H1 (cell line): ENCODE results near the gene NLRX1. TPM values are rescaled to one million over a fixed set of nuclear protein-coding genes. Genes with fewer than 3 reads are reported as not detected.

ENCODE experiments used
- CTCF ChIA-PET: fragments of 300-600 bp; sonication (Branson Sonifier 250); formaldehyde crosslinking; loops from one replicate; lab custom pipeline; 2021; ENCODE audit not compliant: partially characterized antibody; lab: Charles Lee
- POLR2A ChIA-PET: fragments of 300-600 bp; sonication (Branson Sonifier 250); formaldehyde crosslinking; loops from one replicate; lab custom pipeline; 2021; ENCODE audit warnings: inconsistent platforms; ENCODE audit not compliant: partially characterized antibody; lab: Charles Lee
- DNase-seq, 2 experiments: peaks; one replicate each; pipeline versions ENCODE4 v3.0.0 to v3.0.0-alpha.2; 2010 to 2022; ENCODE audit warnings: low spot score in 2 of 2, low read depth in 1 of 2, mixed read lengths in 1 of 2
- FAIRE-seq: peaks from 2 replicates; lab custom pipeline; 2011; peaks lifted over from hg19 to GRCh38; lab: Jason Lieb, UNC
- H2AFZ ChIP-seq: 2 replicates; pipeline ENCODE4 v1.8.1; 2012; ENCODE audit warnings: low read length, inconsistent platforms
- H2AK5ac ChIP-seq: 2 replicates; pipeline ENCODE4 v1.6.1; 2013; ENCODE audit warnings: low read depth, low read length
- H2BK120ac ChIP-seq: replicated peaks from 2 replicates; pipeline ENCODE3; 2013; ENCODE audit warnings: low read depth, low read length, inconsistent platforms
- H2BK12ac ChIP-seq: 2 replicates; pipeline ENCODE4 v1.6.1; 2013; ENCODE audit warnings: low read depth, low read length
- H2BK15ac ChIP-seq: 2 replicates; pipeline ENCODE4 v1.6.1; 2013; ENCODE audit warnings: low read length
- H2BK20ac ChIP-seq: 2 replicates; pipeline ENCODE4 v1.6.1; 2013; ENCODE audit warnings: low read length
- H2BK5ac ChIP-seq: 2 replicates; pipeline ENCODE4 v1.6.1; 2013; ENCODE audit warnings: low read depth, low read length
- H3K14ac ChIP-seq: 2 replicates; pipeline ENCODE4 v1.6.1; 2013; ENCODE audit warnings: inconsistent platforms; ENCODE audit not compliant: insufficient read length
- H3K18ac ChIP-seq: 2 replicates; pipeline ENCODE4 v1.6.1; 2013; ENCODE audit warnings: low read length; ENCODE audit errors: extremely low read depth
- H3K23ac ChIP-seq: 2 replicates; pipeline ENCODE4 v1.6.1; 2013; ENCODE audit warnings: inconsistent platforms; ENCODE audit not compliant: insufficient read length
- H3K23me2 ChIP-seq: 2 replicates; pipeline ENCODE4 v1.6.1; 2013; ENCODE audit warnings: low read depth, low read length
- H3K27ac ChIP-seq: 2 replicates; pipeline ENCODE4 v1.6.1; 2011; ENCODE audit warnings: low read depth, low read length, inconsistent platforms
- H3K27me3 ChIP-seq, 4 experiments: replicated peaks in 1 of 4; 1 replicate in 1 of 4; 2 replicates in 3 of 4; pipeline versions ENCODE4 v1.6.1 to v1.8.1; 2011 to 2013; ENCODE audit warnings: low read length in 3 of 4, mild to moderate bottlenecking in 3 of 4, inconsistent platforms in 2 of 4, mixed read lengths in 2 of 4, moderate library complexity in 1 of 4; ENCODE audit not compliant: control insufficient read depth in 3 of 4, insufficient read depth in 3 of 4; ENCODE audit errors: extremely low read depth in 1 of 4
- H3K36me3 ChIP-seq, 4 experiments: 2 replicates each; pipeline versions ENCODE4 v1.6.1 to v1.8.1; 2011 to 2013; ENCODE audit warnings: mild to moderate bottlenecking in 4 of 4, low read length in 3 of 4, moderate library complexity in 2 of 4, control low read depth in 1 of 4, inconsistent platforms in 1 of 4; ENCODE audit not compliant: insufficient read depth in 4 of 4, control insufficient read depth in 2 of 4
- H3K4ac ChIP-seq: replicated peaks from 2 replicates; pipeline ENCODE3; 2013; ENCODE audit warnings: low read length, low read depth, mixed read lengths, inconsistent platforms; ENCODE audit not compliant: insufficient read length
- H3K4me1 ChIP-seq, 4 experiments: replicated peaks in 1 of 4; 1 replicate in 1 of 4; 2 replicates in 3 of 4; pipeline versions ENCODE4 v1.6.1 to v1.8.1; 2011 to 2013; ENCODE audit warnings: low read length in 3 of 4, inconsistent platforms in 2 of 4, mixed read lengths in 1 of 4; ENCODE audit not compliant: insufficient read depth in 4 of 4, control insufficient read depth in 3 of 4
- H3K4me2 ChIP-seq, 2 experiments: 2 replicates each; pipeline versions ENCODE4 v1.6.1 to v1.8.1; 2011 to 2013; ENCODE audit warnings: low read depth in 2 of 2, low read length in 2 of 2, control low read depth in 1 of 2, inconsistent platforms in 1 of 2, mild to moderate bottlenecking in 1 of 2; ENCODE audit not compliant: insufficient read depth in 1 of 2
- H3K4me3 ChIP-seq, 4 experiments: fragments of 200-600, 300-600 bp in 1 of 4; sonication (generic), shearing (Covaris generic), sonication (Bioruptor Twin) in 1 of 4; 2 replicates each; pipeline versions ENCODE4 v1.5.1 to v1.8.1; 2011 to 2016; ENCODE audit warnings: low read length in 4 of 4, low read depth in 3 of 4, control low read depth in 2 of 4, inconsistent platforms in 2 of 4, mild to moderate bottlenecking in 2 of 4, mixed read lengths in 1 of 4, moderate library complexity in 1 of 4; ENCODE audit not compliant: insufficient read depth in 2 of 4; ENCODE audit errors: extremely low read depth in 1 of 4
- H3K56ac ChIP-seq: replicated peaks from 2 replicates; pipeline ENCODE3; 2013; ENCODE audit warnings: low read depth, mild to moderate bottlenecking, mixed read lengths, low read length, inconsistent platforms; ENCODE audit not compliant: insufficient read length
- H3K79me1 ChIP-seq: 2 replicates; pipeline ENCODE4 v1.6.1; 2013; ENCODE audit warnings: low read depth, low read length, control low read depth
- H3K79me2 ChIP-seq, 2 experiments: 2 replicates each; pipeline versions ENCODE4 v1.6.1 to v1.8.1; 2012 to 2013; ENCODE audit warnings: low read length in 2 of 2, mild to moderate bottlenecking in 2 of 2, inconsistent platforms in 1 of 2; ENCODE audit not compliant: insufficient read depth in 2 of 2, control insufficient read depth in 1 of 2
- H3K9ac ChIP-seq, 4 experiments: replicated peaks in 1 of 4; 1 replicate in 1 of 4; 2 replicates in 3 of 4; pipeline versions ENCODE4 v1.6.1 to v1.8.1; 2011 to 2013; ENCODE audit warnings: low read depth in 3 of 4, low read length in 3 of 4, control low read depth in 2 of 4, mild to moderate bottlenecking in 2 of 4, moderate library complexity in 2 of 4, inconsistent platforms in 1 of 4; ENCODE audit errors: extremely low read depth in 1 of 4
- H3K9me3 ChIP-seq, 2 experiments: 2 replicates each; pipeline versions ENCODE4 v1.6.1 to v1.8.1; 2012 to 2013; ENCODE audit warnings: mild to moderate bottlenecking in 2 of 2, moderate library complexity in 2 of 2, control low read depth in 1 of 2, inconsistent platforms in 1 of 2, low read depth in 1 of 2, low read length in 1 of 2, mixed read lengths in 1 of 2; ENCODE audit not compliant: insufficient read depth in 2 of 2
- H4K20me1 ChIP-seq, 2 experiments: replicated peaks in 1 of 2; 2 replicates each; pipeline versions ENCODE3 to v1.8.1; 2011 to 2013; ENCODE audit warnings: inconsistent platforms in 2 of 2, low read length in 2 of 2, mild to moderate bottlenecking in 1 of 2; ENCODE audit not compliant: insufficient read depth in 2 of 2, control insufficient read depth in 1 of 2
- H4K5ac ChIP-seq: 2 replicates; pipeline ENCODE4 v1.6.1; 2013; ENCODE audit warnings: low read length, low read depth, mixed read lengths, inconsistent platforms; ENCODE audit not compliant: insufficient read length
- H4K8ac ChIP-seq: 2 replicates; pipeline ENCODE4 v1.8.0; 2013; ENCODE audit warnings: mild to moderate bottlenecking, moderate library complexity, low read length, inconsistent platforms; ENCODE audit not compliant: insufficient read depth; ENCODE audit errors: extremely low read depth
- H4K91ac ChIP-seq: replicated peaks from 2 replicates; pipeline ENCODE3; 2013; ENCODE audit warnings: low read length, mixed read lengths, inconsistent platforms; ENCODE audit not compliant: insufficient read length
- WGBS, 2 experiments: shearing (Covaris generic) in 1 of 2; methylation state at CpG; one replicate each; pipeline versions ENCODE4 v1.1.6 to v1.1.7; 2013 to 2015; ENCODE audit warnings: low lambda C conversion rate in 2 of 2, mixed read lengths in 2 of 2, inconsistent platforms in 1 of 2, low coverage in 1 of 2, missing lambda C conversion rate in 1 of 2; ENCODE audit not compliant: insufficient replicate concordance in 2 of 2, insufficient coverage in 1 of 2, insufficient read length in 1 of 2; ENCODE audit errors: extremely low coverage in 1 of 2, missing lambda C conversion rate in 1 of 2; 5-methylcytosine and 5-hydroxymethylcytosine counted together
- polyA plus RNA-seq, 7 experiments: library from polyadenylated mRNA; depleted of rRNA in 3 of 7; stranded (reverse) in 5 of 7; unstranded in 2 of 7; fragments of >200 nt in 5 of 7; fragments of 200-250 nt in 2 of 7; gene quantifications; 1 replicate in 5 of 7; 2 replicates in 1 of 7; 4 replicates in 1 of 7; pipeline versions ENCODE4 v1.2.1 to v1.2.3, GENCODE V29; 2011 to 2013; ENCODE audit warnings: missing spikeins in 2 of 7, mixed read lengths in 2 of 7
- total RNA-seq: library from RNA; stranded (reverse); fragmentation: NEBNext Ultra II Directional; extraction: Animal tissue kit (Norgen Biotek cat#: 25700); gene quantifications from 2 replicates; pipeline ENCODE4 v1.2.1, GENCODE V29; 2021

Gene NLRX1
- total and polyA plus RNA-seq, 2 of the 8 experiments (the other 6 are each of a cell fraction or from before 2014, with no cell fraction given): 13.2 to 18.6 TPM

DNA sequence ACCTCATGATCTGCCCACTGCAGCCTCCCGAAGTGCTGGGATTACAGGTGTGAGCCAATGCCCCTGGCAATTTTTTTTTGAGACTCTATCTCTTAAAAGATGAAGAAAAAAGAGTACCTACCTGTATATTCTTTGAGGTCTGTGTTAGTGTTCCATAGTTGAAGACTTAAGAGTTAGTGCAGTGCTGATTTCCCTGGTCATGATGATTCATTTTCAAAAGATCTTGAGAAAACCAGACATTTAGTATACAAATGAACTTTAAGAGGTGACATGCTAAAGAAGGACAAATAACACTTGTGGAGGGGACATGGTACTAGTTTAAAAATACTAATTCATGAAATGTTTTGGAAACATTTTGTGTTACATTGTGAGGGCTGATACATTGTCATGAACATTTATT, 55.3 kb downstream of the NLRX1 start:
- no peak overlapping the region for H4K5ac ChIP-seq
- no peaks in the 10 kb centered on the region for H3K23me2 ChIP-seq
- H3K23ac ChIP-seq: no peak overlapping the region
- no peak for FAIRE-seq
- peaks cover 3% of the 10 kb centered on the region for H3K79me1 ChIP-seq
- no peak overlapping the region for H2AK5ac ChIP-seq
- no peak overlapping the region for H2BK120ac ChIP-seq
- no peak overlapping the region for H2BK20ac ChIP-seq
- H3K4me2 ChIP-seq: no peak overlapping the region
- H3K56ac ChIP-seq: no peak overlapping the region
- ChIA-PET CTCF (no interaction called here), POLR2A (interaction anchor here (0.6 to 1.2 kb wide), 2 partner anchors 13 to 36 kb away, joined by 3 to 4 read pairs; no protein-coding TSS in a partner anchor)
- H4K8ac ChIP-seq: no peak overlapping the region
- no peak overlapping the region for H4K91ac ChIP-seq
- no peaks in the 10 kb centered on the region for H3K4me1 ChIP-seq
- H3K36me3 ChIP-seq: no peaks in the 10 kb centered on the region
- no peak overlapping the region for H3K9ac ChIP-seq
- 78% methylated on average over 1 of the region's 1 CpG; no CpG with 5 or more reads in 1 of the 2 experiments for WGBS, 2 experiments
- no peak overlapping the region for H2BK5ac ChIP-seq
- H3K18ac ChIP-seq: no peak overlapping the region
- H3K79me2 ChIP-seq: peaks cover 0 to 92% of the 10 kb centered on the region in 2 experiments; a peak in 3 of 4 replicates
- H3K4ac ChIP-seq: no peak overlapping the region
- no peak overlapping the region for H3K14ac ChIP-seq
- H3K27ac ChIP-seq: no peak overlapping the region
- no peaks in the 10 kb centered on the region for H3K27me3 ChIP-seq
- peaks cover 2 to 8% of the 10 kb centered on the region in 2 experiments for H4K20me1 ChIP-seq
- DNase-seq: no peak
- H2BK15ac ChIP-seq: no peak overlapping the region
- no peak overlapping the region for H3K4me3 ChIP-seq
- H2AFZ ChIP-seq: no peak overlapping the region
- no peaks in the 10 kb centered on the region for H3K9me3 ChIP-seq
- H2BK12ac ChIP-seq: no peak overlapping the region
